ENCODE measurements around the gene CHRD.
A peak's percentile ranks its signal among the peaks of the same experiment; 100 is the strongest.

Gene CHRD

GRCh38 chr3:184388936-184389230, 9.0 kb downstream of the CHRD start:
- no peak overlapping the region for H3K4me3 ChIP-seq (ENCODE audit: control insufficient read depth, low read depth, low read length)
- no peak for DNase-seq (ENCODE audit: low read depth)
- TF ChIP-seq, protein P1, sequence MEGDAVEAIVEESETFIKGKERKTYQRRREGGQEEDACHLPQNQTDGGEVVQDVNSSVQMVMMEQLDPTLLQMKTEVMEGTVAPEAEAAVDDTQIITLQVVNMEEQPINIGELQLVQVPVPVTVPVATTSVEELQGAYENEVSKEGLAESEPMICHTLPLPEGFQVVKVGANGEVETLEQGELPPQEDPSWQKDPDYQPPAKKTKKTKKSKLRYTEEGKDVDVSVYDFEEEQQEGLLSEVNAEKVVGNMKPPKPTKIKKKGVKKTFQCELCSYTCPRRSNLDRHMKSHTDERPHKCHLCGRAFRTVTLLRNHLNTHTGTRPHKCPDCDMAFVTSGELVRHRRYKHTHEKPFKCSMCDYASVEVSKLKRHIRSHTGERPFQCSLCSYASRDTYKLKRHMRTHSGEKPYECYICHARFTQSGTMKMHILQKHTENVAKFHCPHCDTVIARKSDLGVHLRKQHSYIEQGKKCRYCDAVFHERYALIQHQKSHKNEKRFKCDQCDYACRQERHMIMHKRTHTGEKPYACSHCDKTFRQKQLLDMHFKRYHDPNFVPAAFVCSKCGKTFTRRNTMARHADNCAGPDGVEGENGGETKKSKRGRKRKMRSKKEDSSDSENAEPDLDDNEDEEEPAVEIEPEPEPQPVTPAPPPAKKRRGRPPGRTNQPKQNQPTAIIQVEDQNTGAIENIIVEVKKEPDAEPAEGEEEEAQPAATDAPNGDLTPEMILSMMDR (conservative IDR thresholded peaks at IDR 0.05; ENCODE audit: control insufficient read depth, insufficient read depth, low read depth, low read length) = no peak

- TF ChIP-seq, protein P1 (conservative IDR thresholded peaks at IDR 0.05; ENCODE audit: control insufficient read depth, insufficient read depth, low read depth, low read length) = no peak
- no peak for DNase-seq (ENCODE audit: low read depth)
- H3K4me3 ChIP-seq (ENCODE audit: control insufficient read depth, low read depth, low read length) = no peak overlapping the region
Measured at GRCh38 chr3:184389384-184389783, 9.5 kb downstream of the CHRD start.

GRCh38 chr3:184389935-184390528, 10.2 kb downstream of the CHRD start:
- H3K4me3 ChIP-seq (ENCODE audit: control insufficient read depth, low read depth, low read length) = no peak overlapping the region
- TF ChIP-seq, protein P1 (conservative IDR thresholded peaks at IDR 0.05; ENCODE audit: control insufficient read depth, insufficient read depth, low read depth, low read length) = no peak
- DNase-seq (ENCODE audit: low read depth) = no peak

GRCh38 chr3:184391266-184391665, 11.4 kb downstream of the CHRD start:
- peak; percentile 12 for DNase-seq (ENCODE audit: low read depth)
- H3K4me3 ChIP-seq (ENCODE audit: control insufficient read depth, low read depth, low read length) = no peak overlapping the region
- TF ChIP-seq, protein P1 (conservative IDR thresholded peaks at IDR 0.05; ENCODE audit: control insufficient read depth, insufficient read depth, low read depth, low read length) = no peak

DNA sequence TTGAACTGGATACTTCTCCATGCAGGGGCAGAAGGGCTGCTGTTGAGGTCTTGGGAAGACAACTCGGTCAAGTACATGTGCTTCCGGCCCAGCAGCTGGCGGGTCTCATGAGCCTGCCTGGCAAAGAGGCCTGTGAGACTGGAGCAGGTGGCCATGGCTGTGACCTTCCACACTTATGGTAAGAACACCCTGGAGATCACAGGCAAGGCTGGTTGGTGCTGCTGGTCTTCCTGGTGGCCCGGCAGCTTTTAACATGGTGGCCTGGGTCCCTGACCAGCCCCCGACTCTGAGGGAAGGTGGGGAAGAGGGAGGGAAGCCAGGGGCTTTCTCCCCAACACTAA, 15.4 kb downstream of the CHRD start:
- TF ChIP-seq, protein P1 (conservative IDR thresholded peaks at IDR 0.05; ENCODE audit: control insufficient read depth, insufficient read depth, low read depth, low read length) = no peak
- H3K4me3 ChIP-seq (ENCODE audit: control insufficient read depth, low read depth, low read length) = no peak overlapping the region
- DNase-seq (ENCODE audit: low read depth) = no peak

GRCh38 chr3:184399410-184399809, 19.6 kb downstream of the CHRD start:
- DNase-seq (ENCODE audit: low read depth) = peak; percentile 95
- H3K4me3 ChIP-seq (ENCODE audit: control insufficient read depth, low read depth, low read length) = no peak overlapping the region
- TF ChIP-seq, protein P1 (conservative IDR thresholded peaks at IDR 0.05; ENCODE audit: control insufficient read depth, insufficient read depth, low read depth, low read length) = no peak
